Transverse colon (tissue), 4 donors: Measurements from ENCODE around the gene NR0B2.

Experiments
- CTCF ChIP-seq, 5 experiments: fragments of 200-600 bp in 3 of 5; fragments of 450-650 bp in 2 of 5; sonication (generic) in 3 of 5; IDR thresholded peaks; 1 replicate in 2 of 5; 2 replicates in 3 of 5; pipeline ENCODE4 v1.5.1; 2016 to 2017; ENCODE audit warnings: antibody characterized with exemption in 5 of 5, inconsistent platforms in 3 of 5, mild to moderate bottlenecking in 2 of 5, moderate library complexity in 1 of 5
- POLR2A ChIP-seq: fragments of 450-650 bp; IDR thresholded peaks from one replicate; pipeline ENCODE4 v1.6.1; 2016; ENCODE audit warnings: antibody characterized with exemption, mild to moderate bottlenecking, moderate library complexity
- POLR2AphosphoS5 ChIP-seq, 3 donors: sonication (generic); formaldehyde crosslinking; IDR thresholded peaks; one replicate each; pipeline ENCODE4 v1.6.1; 2016; ENCODE audit warnings: antibody characterized with exemption in 3 of 3

GRCh38 chr1:26861889-26862378 lies 51.8 kb downstream of the NR0B2 start:
- TF ChIP-seq CTCF (IDR thresholded peaks at IDR 0.05), result no peak
- no peak for TF ChIP-seq POLR2AphosphoS5 (IDR thresholded peaks at IDR 0.05)
- TF ChIP-seq POLR2A, result no peak
